Large intestine (tissue), 3 donors: ENCODE results near the gene PVALB. TPM values are rescaled to one million over a fixed set of nuclear protein-coding genes. Genes with fewer than 3 reads are reported as not detected.

Experiments
- DNase-seq, 2 donors: peaks; one replicate each; pipeline versions ENCODE4 v3.0.0 to v3.0.0-alpha.2; 2013
- H3K27ac ChIP-seq: one replicate; pipeline ENCODE4 v1.5.1; 2013; ENCODE audit warnings: low read length
- H3K27me3 ChIP-seq: 2 replicates; pipeline ENCODE4 v1.6.1; 2013; ENCODE audit warnings: low read length; ENCODE audit not compliant: control insufficient read depth, insufficient read depth
- H3K36me3 ChIP-seq: 2 replicates; pipeline ENCODE4 v1.6.1; 2013; ENCODE audit warnings: low read length; ENCODE audit not compliant: control insufficient read depth, insufficient read depth
- H3K4me1 ChIP-seq: one replicate; pipeline ENCODE4 v1.6.1; 2013; ENCODE audit warnings: low read length; ENCODE audit not compliant: control insufficient read depth, insufficient read depth
- H3K4me3 ChIP-seq: one replicate; pipeline ENCODE4 v1.5.1; 2013; ENCODE audit warnings: low read length
- H3K9me3 ChIP-seq: one replicate; pipeline ENCODE4 v1.6.1; 2013; ENCODE audit warnings: mild to moderate bottlenecking, low read depth, low read length, moderate library complexity; ENCODE audit not compliant: control insufficient read depth
- WGBS: methylation state at CpG from one replicate; pipeline ENCODE4 v1.1.5; 2013; ENCODE audit warnings: low lambda C conversion rate; ENCODE audit not compliant: insufficient coverage; 5-methylcytosine and 5-hydroxymethylcytosine counted together
- polyA plus RNA-seq: library from polyadenylated mRNA; unstranded; fragments of 120-200 nt; gene quantifications from one replicate; pipeline ENCODE4 v1.2.1, GENCODE V29; 2013

PVALB gene
- polyA plus RNA-seq, 1 donor: 0.31 TPM

- H3K27ac ChIP-seq: no peak overlapping the region
- no peaks in the 10 kb centered on the region for H3K4me1 ChIP-seq
- H3K27me3 ChIP-seq: peaks cover 6% of the 10 kb centered on the region
- no peak overlapping the region for H3K4me3 ChIP-seq
- H3K9me3 ChIP-seq: no peaks in the 10 kb centered on the region
- H3K36me3 ChIP-seq: no peaks in the 10 kb centered on the region
- DNase-seq: no peak
- WGBS: no CpG with 5 or more reads among the region's 9 CpGs
Measured at GRCh38 chr22:36797374-36797773, 19.5 kb downstream of the PVALB start.

- no CpG with 5 or more reads among the region's 7 CpGs for WGBS
- H3K36me3 ChIP-seq: no peaks in the 10 kb centered on the region
- no peak overlapping the region for H3K27ac ChIP-seq
- H3K4me1 ChIP-seq: no peaks in the 10 kb centered on the region
- H3K27me3 ChIP-seq: peaks cover 6% of the 10 kb centered on the region
- no peak overlapping the region for H3K4me3 ChIP-seq
- DNase-seq: no peak
- H3K9me3 ChIP-seq: no peaks in the 10 kb centered on the region
Measured at GRCh38 chr22:36796552-36797175, 20.2 kb downstream of the PVALB start.

GRCh38 chr22:36795633-36796032 lies 21.2 kb downstream of the PVALB start:
- H3K27ac ChIP-seq: no peak overlapping the region
- H3K27me3 ChIP-seq: peaks cover 7% of the 10 kb centered on the region
- DNase-seq: no peak
- WGBS: no CpG with 5 or more reads among the region's 7 CpGs
- H3K9me3 ChIP-seq: no peaks in the 10 kb centered on the region
- no peak overlapping the region for H3K4me3 ChIP-seq
- H3K36me3 ChIP-seq: no peaks in the 10 kb centered on the region
- H3K4me1 ChIP-seq: no peaks in the 10 kb centered on the region

GRCh38 chr22:36790648-36791047 lies 26.2 kb downstream of the PVALB start:
- Histone ChIP-seq H3K27ac (no peak overlapping the region), H3K36me3 (no peaks in the 10 kb centered on the region), H3K4me1 (no peaks in the 10 kb centered on the region), H3K9me3 (no peaks in the 10 kb centered on the region), H3K27me3 (peaks cover 33% of the 10 kb centered on the region), H3K4me3 (no peak overlapping the region)
- DNase-seq: no peak
- WGBS: no CpG with 5 or more reads among the region's 7 CpGs

GRCh38 chr22:36787204-36787988 lies 29.4 kb downstream of the PVALB start:
- Histone ChIP-seq H3K4me3 (no peak overlapping the region), H3K36me3 (no peaks in the 10 kb centered on the region), H3K27me3 (peaks cover 33% of the 10 kb centered on the region), H3K9me3 (no peaks in the 10 kb centered on the region), H3K4me1 (no peaks in the 10 kb centered on the region), H3K27ac (no peak overlapping the region)
- no peak for DNase-seq
- WGBS: no CpG with 5 or more reads among the region's 17 CpGs

GRCh38 chr22:36783743-36784142 lies 33.1 kb downstream of the PVALB start:
- no peaks in the 10 kb centered on the region for H3K36me3 ChIP-seq
- no peak overlapping the region for H3K4me3 ChIP-seq
- no peaks in the 10 kb centered on the region for H3K4me1 ChIP-seq
- H3K9me3 ChIP-seq: no peaks in the 10 kb centered on the region
- peaks cover 30% of the 10 kb centered on the region for H3K27me3 ChIP-seq
- WGBS: no CpG with 5 or more reads among the region's 2 CpGs
- H3K27ac ChIP-seq: no peak overlapping the region
- DNase-seq: no peak

GRCh38 chr22:36781656-36782627 lies 34.9 kb downstream of the PVALB start:
- peaks cover 2% of the 10 kb centered on the region for H3K4me1 ChIP-seq
- H3K27ac ChIP-seq: no peak overlapping the region
- H3K27me3 ChIP-seq: peaks cover 19% of the 10 kb centered on the region
- no peaks in the 10 kb centered on the region for H3K9me3 ChIP-seq
- no CpG with 5 or more reads among the region's 33 CpGs for WGBS
- DNase-seq: peak; percentile 68 to 71
- H3K36me3 ChIP-seq: no peaks in the 10 kb centered on the region
- H3K4me3 ChIP-seq: no peak overlapping the region

- H3K36me3 ChIP-seq: no peaks in the 10 kb centered on the region
- no peak overlapping the region for H3K27ac ChIP-seq
- H3K27me3 ChIP-seq: no peaks in the 10 kb centered on the region
- peaks cover 13% of the 10 kb centered on the region for H3K4me1 ChIP-seq
- H3K4me3 ChIP-seq: no peak overlapping the region
- no peak for DNase-seq
- H3K9me3 ChIP-seq: no peaks in the 10 kb centered on the region
Measured at GRCh38 chr22:36778020-36778419, 38.8 kb downstream of the PVALB start.

- DNase-seq: peak in 1 of 2 donors; percentile 15
- 80% methylated on average over 1 of the region's 12 CpGs for WGBS
- Histone ChIP-seq H3K27me3 (no peaks in the 10 kb centered on the region), H3K27ac (peak overlapping the region; percentile 67), H3K36me3 (no peaks in the 10 kb centered on the region), H3K9me3 (no peaks in the 10 kb centered on the region), H3K4me1 (peaks cover 13% of the 10 kb centered on the region), H3K4me3 (peak overlapping the region; percentile 28)
Measured at GRCh38 chr22:36776722-36777121, 40.1 kb downstream of the PVALB start.

- peak; percentile 100 for DNase-seq
- no peaks in the 10 kb centered on the region for H3K9me3 ChIP-seq
- peaks cover 13% of the 10 kb centered on the region for H3K4me1 ChIP-seq
- H3K27ac ChIP-seq: peak within 1 kb of the TSS; percentile 67
- H3K4me3 ChIP-seq: peak within 1 kb of the TSS; percentile 73
- no CpG with 5 or more reads among the region's 43 CpGs for WGBS
- no peaks in the 10 kb centered on the region for H3K27me3 ChIP-seq
- no peaks in the 10 kb centered on the region for H3K36me3 ChIP-seq
Measured at GRCh38 chr22:36775964-36776669, 40.7 kb downstream of the PVALB start, which contains the start of gene IFT27. Gene IFT27 (minus strand): TSS chr22:36776119. CDS start chr22:36775707, 412 bp downstream.
